Endodermal cell (in vitro differentiated cells): ENCODE measurements around the gene PDE5A. TPM values are rescaled to one million over a fixed set of nuclear protein-coding genes. Genes with fewer than 3 reads are reported as not detected.

Experiments used
- DNase-seq: peaks from one replicate; pipeline ENCODE4 v3.0.0-alpha.2; 2017
- H3K27ac ChIP-seq: 2 replicates; pipeline ENCODE4 v1.5.1; 2013; ENCODE audit warnings: mild to moderate bottlenecking, low read depth, low read length, moderate library complexity
- H3K27me3 ChIP-seq: 2 replicates; pipeline ENCODE4 v1.6.1; 2013; ENCODE audit warnings: mild to moderate bottlenecking, low read length, moderate library complexity; ENCODE audit not compliant: insufficient read depth, control insufficient read depth, poor library complexity, severe bottlenecking
- H3K36me3 ChIP-seq: 2 replicates; pipeline ENCODE4 v1.7.0; 2013; ENCODE audit warnings: mild to moderate bottlenecking, low read length, moderate library complexity; ENCODE audit not compliant: control insufficient read depth, insufficient read depth
- H3K4me1 ChIP-seq: one replicate; pipeline ENCODE4 v1.7.0; 2013; ENCODE audit warnings: low read length; ENCODE audit not compliant: control insufficient read depth, insufficient read depth
- H3K4me3 ChIP-seq: 2 replicates; pipeline ENCODE4 v1.5.1; 2013; ENCODE audit warnings: mild to moderate bottlenecking, low read length, moderate library complexity
- H3K9ac ChIP-seq: 2 replicates; pipeline ENCODE4 v1.6.1; 2013; ENCODE audit warnings: mild to moderate bottlenecking, low read length, moderate library complexity; ENCODE audit not compliant: poor library complexity, severe bottlenecking; ENCODE audit errors: extremely low read depth
- H3K9me3 ChIP-seq: 2 replicates; pipeline ENCODE4 v1.6.1; 2013; ENCODE audit warnings: mild to moderate bottlenecking, low read length, moderate library complexity; ENCODE audit not compliant: control insufficient read depth
- H3K27ac Mint-ChIP-seq: 2 replicates; pipeline ENCODE4 v1.8.0; 2020; ENCODE audit warnings: mixed read lengths
- H3K27me3 Mint-ChIP-seq: 2 replicates; pipeline ENCODE4 v1.8.0; 2021; ENCODE audit warnings: mild to moderate bottlenecking, mixed read lengths; ENCODE audit not compliant: insufficient read depth
- H3K36me3 Mint-ChIP-seq: 2 replicates; pipeline ENCODE4 v1.8.0; 2020; ENCODE audit warnings: low read depth, mixed read lengths
- H3K4me1 Mint-ChIP-seq: 2 replicates; pipeline ENCODE4 v1.8.0; 2020; ENCODE audit warnings: mixed read lengths
- H3K4me3 Mint-ChIP-seq: 2 replicates; pipeline ENCODE4 v1.8.0; 2020; ENCODE audit warnings: mild to moderate bottlenecking, moderate library complexity, mixed read lengths
- H3K9me3 Mint-ChIP-seq: 2 replicates; pipeline ENCODE4 v1.8.0; 2020; ENCODE audit warnings: mild to moderate bottlenecking, mixed read lengths
- CTCF ChIP-seq: fragments of 200-600 bp; sonication (generic); conservative IDR thresholded peaks from 2 replicates; pipeline ENCODE4 v1.5.0; 2021; ENCODE audit warnings: antibody characterized with exemption, mild to moderate bottlenecking
- WGBS, 2 experiments: methylation state at CpG; one replicate each; pipeline versions ENCODE4 v1.1.5 to v1.1.7; 2013; ENCODE audit warnings: missing lambda C conversion rate in 2 of 2, mixed read lengths in 1 of 2; ENCODE audit not compliant: insufficient coverage in 1 of 2, insufficient read length in 1 of 2; 5-methylcytosine and 5-hydroxymethylcytosine counted together
- total RNA-seq, 2 donors: library from RNA; stranded (reverse); fragmentation: NEBNext Ultra II Directional in 1 of 2; extraction: Animal tissue kit (Norgen Biotek cat#: 25700) in 1 of 2; gene quantifications; 2 replicates in 1 of 2; 3 replicates in 1 of 2; pipeline ENCODE4 v1.2.1, GENCODE V29; 2021

The PDE5A gene
- total RNA-seq, 2 donors from 2014 or later: 36.3 to 37.8 TPM

- no peak for TF ChIP-seq CTCF
- H3K4me1 ChIP-seq: no peaks in the 10 kb centered on the region
- Mint-ChIP-seq H3K4me1 (peaks cover 11% of the 10 kb centered on the region), H3K9me3 (peaks cover 27% of the 10 kb centered on the region), H3K27ac (peak overlapping the region; percentile 4), H3K27me3 (no peaks in the 10 kb centered on the region), H3K4me3 (no peak overlapping the region), H3K36me3 (peaks cover 62% of the 10 kb centered on the region)
- peaks cover 27% of the 10 kb centered on the region for H3K36me3 ChIP-seq
- 97 to 100% methylated on average over 1 of the region's 1 CpG for WGBS, 2 experiments
- H3K9me3 ChIP-seq: peaks cover 19% of the 10 kb centered on the region
- H3K27ac ChIP-seq: no peak overlapping the region
- H3K4me3 ChIP-seq: no peak overlapping the region
- no peaks in the 10 kb centered on the region for H3K27me3 ChIP-seq
- H3K9ac ChIP-seq: no peak overlapping the region
- no peak for DNase-seq
These were observed 91.0 kb downstream of the PDE5A start for GRCh38 chr4:119537586-119537985.

GRCh38 chr4:119536572-119537528 is 91.8 kb downstream of the PDE5A start:
- Mint-ChIP-seq H3K9me3 (peaks cover 27% of the 10 kb centered on the region), H3K4me1 (peaks cover 11% of the 10 kb centered on the region), H3K27me3 (no peaks in the 10 kb centered on the region), H3K36me3 (peaks cover 61% of the 10 kb centered on the region), H3K4me3 (no peak overlapping the region), H3K27ac (peak overlapping the region; percentile 4)
- Histone ChIP-seq H3K4me3 (no peak overlapping the region), H3K4me1 (no peaks in the 10 kb centered on the region), H3K9ac (no peak overlapping the region), H3K27ac (no peak overlapping the region), H3K27me3 (no peaks in the 10 kb centered on the region), H3K36me3 (peaks cover 24% of the 10 kb centered on the region), H3K9me3 (peaks cover 19% of the 10 kb centered on the region)
- WGBS, 2 experiments: 84 to 86% methylated on average over 6 of the region's 6 CpGs
- TF ChIP-seq CTCF: no peak
- DNase-seq: no peak

- Histone ChIP-seq H3K36me3 (peaks cover 20% of the 10 kb centered on the region), H3K4me1 (no peaks in the 10 kb centered on the region), H3K4me3 (no peak overlapping the region), H3K9me3 (peaks cover 19% of the 10 kb centered on the region), H3K27ac (no peak overlapping the region), H3K27me3 (no peaks in the 10 kb centered on the region), H3K9ac (no peak overlapping the region)
- DNase-seq: no peak
- no peak overlapping the region for H3K4me3 Mint-ChIP-seq
- H3K36me3 Mint-ChIP-seq: peaks cover 51% of the 10 kb centered on the region
- peaks cover 27% of the 10 kb centered on the region for H3K9me3 Mint-ChIP-seq
- 82 to 88% methylated on average over 1 of the region's 1 CpG for WGBS, 2 experiments
- H3K27me3 Mint-ChIP-seq: no peaks in the 10 kb centered on the region
- no peak overlapping the region for H3K27ac Mint-ChIP-seq
- peaks cover 11% of the 10 kb centered on the region for H3K4me1 Mint-ChIP-seq
- no peak for TF ChIP-seq CTCF
These were observed 96.3 kb downstream of the PDE5A start for GRCh38 chr4:119532319-119532718.
